SK-N-SH (cell line): ENCODE results near the gene STK16.

Source experiments
- FOXM1 ChIP-seq: IDR thresholded peaks from 2 replicates; pipeline ENCODE4 v1.4.0; 2012; ENCODE audit warnings: low read depth, mild to moderate bottlenecking
- NFIC ChIP-seq: IDR thresholded peaks from 2 replicates; pipeline ENCODE4 v1.4.0; 2012; ENCODE audit warnings: borderline replicate concordance
- RAD21 ChIP-seq: IDR thresholded peaks from 2 replicates; pipeline ENCODE4 v1.6.1; 2012; ENCODE audit warnings: mild to moderate bottlenecking, low read length
- SMC3 ChIP-seq: IDR thresholded peaks from 2 replicates; pipeline ENCODE4 v1.6.1; 2012; ENCODE audit warnings: low read depth, low read length, improper control_type of control experiment
- USF1 ChIP-seq: IDR thresholded peaks from 2 replicates; pipeline ENCODE4 v1.4.0; 2012; ENCODE audit warnings: low read depth, borderline replicate concordance
- TF ChIP-seq, protein P1 (sequence below): IDR thresholded peaks from 2 replicates; pipeline ENCODE4 v1.4.0; 2012; ENCODE audit warnings: low read depth, borderline replicate concordance
- TF ChIP-seq, protein P2 (sequence below): fragments of 200-600 bp; sonication (generic); IDR thresholded peaks from 2 replicates; pipeline ENCODE4 v1.6.1; 2017; ENCODE audit warnings: antibody characterized with exemption, mild to moderate bottlenecking, moderate library complexity
- TF ChIP-seq, protein P3 (sequence below): IDR thresholded peaks from 2 replicates; pipeline ENCODE4 v1.6.1; 2012; ENCODE audit warnings: mild to moderate bottlenecking, low read depth, low read length, moderate library complexity

- no peak for TF ChIP-seq FOXM1
- TF ChIP-seq NFIC, result no peak
- TF ChIP-seq, protein P1, sequence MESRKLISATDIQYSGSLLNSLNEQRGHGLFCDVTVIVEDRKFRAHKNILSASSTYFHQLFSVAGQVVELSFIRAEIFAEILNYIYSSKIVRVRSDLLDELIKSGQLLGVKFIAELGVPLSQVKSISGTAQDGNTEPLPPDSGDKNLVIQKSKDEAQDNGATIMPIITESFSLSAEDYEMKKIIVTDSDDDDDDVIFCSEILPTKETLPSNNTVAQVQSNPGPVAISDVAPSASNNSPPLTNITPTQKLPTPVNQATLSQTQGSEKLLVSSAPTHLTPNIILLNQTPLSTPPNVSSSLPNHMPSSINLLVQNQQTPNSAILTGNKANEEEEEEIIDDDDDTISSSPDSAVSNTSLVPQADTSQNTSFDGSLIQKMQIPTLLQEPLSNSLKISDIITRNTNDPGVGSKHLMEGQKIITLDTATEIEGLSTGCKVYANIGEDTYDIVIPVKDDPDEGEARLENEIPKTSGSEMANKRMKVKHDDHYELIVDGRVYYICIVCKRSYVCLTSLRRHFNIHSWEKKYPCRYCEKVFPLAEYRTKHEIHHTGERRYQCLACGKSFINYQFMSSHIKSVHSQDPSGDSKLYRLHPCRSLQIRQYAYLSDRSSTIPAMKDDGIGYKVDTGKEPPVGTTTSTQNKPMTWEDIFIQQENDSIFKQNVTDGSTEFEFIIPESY, result no peak
- TF ChIP-seq, protein P2, sequence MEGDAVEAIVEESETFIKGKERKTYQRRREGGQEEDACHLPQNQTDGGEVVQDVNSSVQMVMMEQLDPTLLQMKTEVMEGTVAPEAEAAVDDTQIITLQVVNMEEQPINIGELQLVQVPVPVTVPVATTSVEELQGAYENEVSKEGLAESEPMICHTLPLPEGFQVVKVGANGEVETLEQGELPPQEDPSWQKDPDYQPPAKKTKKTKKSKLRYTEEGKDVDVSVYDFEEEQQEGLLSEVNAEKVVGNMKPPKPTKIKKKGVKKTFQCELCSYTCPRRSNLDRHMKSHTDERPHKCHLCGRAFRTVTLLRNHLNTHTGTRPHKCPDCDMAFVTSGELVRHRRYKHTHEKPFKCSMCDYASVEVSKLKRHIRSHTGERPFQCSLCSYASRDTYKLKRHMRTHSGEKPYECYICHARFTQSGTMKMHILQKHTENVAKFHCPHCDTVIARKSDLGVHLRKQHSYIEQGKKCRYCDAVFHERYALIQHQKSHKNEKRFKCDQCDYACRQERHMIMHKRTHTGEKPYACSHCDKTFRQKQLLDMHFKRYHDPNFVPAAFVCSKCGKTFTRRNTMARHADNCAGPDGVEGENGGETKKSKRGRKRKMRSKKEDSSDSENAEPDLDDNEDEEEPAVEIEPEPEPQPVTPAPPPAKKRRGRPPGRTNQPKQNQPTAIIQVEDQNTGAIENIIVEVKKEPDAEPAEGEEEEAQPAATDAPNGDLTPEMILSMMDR, result no peak
- no peak for TF ChIP-seq RAD21
- no peak for TF ChIP-seq USF1
- no peak for TF ChIP-seq SMC3
- TF ChIP-seq, protein P3, sequence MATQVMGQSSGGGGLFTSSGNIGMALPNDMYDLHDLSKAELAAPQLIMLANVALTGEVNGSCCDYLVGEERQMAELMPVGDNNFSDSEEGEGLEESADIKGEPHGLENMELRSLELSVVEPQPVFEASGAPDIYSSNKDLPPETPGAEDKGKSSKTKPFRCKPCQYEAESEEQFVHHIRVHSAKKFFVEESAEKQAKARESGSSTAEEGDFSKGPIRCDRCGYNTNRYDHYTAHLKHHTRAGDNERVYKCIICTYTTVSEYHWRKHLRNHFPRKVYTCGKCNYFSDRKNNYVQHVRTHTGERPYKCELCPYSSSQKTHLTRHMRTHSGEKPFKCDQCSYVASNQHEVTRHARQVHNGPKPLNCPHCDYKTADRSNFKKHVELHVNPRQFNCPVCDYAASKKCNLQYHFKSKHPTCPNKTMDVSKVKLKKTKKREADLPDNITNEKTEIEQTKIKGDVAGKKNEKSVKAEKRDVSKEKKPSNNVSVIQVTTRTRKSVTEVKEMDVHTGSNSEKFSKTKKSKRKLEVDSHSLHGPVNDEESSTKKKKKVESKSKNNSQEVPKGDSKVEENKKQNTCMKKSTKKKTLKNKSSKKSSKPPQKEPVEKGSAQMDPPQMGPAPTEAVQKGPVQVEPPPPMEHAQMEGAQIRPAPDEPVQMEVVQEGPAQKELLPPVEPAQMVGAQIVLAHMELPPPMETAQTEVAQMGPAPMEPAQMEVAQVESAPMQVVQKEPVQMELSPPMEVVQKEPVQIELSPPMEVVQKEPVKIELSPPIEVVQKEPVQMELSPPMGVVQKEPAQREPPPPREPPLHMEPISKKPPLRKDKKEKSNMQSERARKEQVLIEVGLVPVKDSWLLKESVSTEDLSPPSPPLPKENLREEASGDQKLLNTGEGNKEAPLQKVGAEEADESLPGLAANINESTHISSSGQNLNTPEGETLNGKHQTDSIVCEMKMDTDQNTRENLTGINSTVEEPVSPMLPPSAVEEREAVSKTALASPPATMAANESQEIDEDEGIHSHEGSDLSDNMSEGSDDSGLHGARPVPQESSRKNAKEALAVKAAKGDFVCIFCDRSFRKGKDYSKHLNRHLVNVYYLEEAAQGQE, result no peak
Measured at GRCh38 chr2:219198974-219199373, 46.3 kb upstream of the STK16 start.
